ENCODE results near the gene RNF180. TPM values are rescaled to one million over a fixed set of nuclear protein-coding genes. Genes with fewer than 3 reads are reported as not detected.
A peak's percentile ranks its signal among the peaks of the same experiment; 100 is the strongest.

The RNF180 gene
- total RNA-seq, 4 donors from 2014 or later: 50.5 to 99.0 (median 63.1) TPM

GRCh38 chr5:64144425-64145215, 21.0 kb upstream of the RNF180 start:
- no peaks in the 10 kb centered on the region for H3K9me3 ChIP-seq
- no peak for DNase-seq
- no peak overlapping the region for H3K4me3 ChIP-seq (replicated peaks in 1 of 3)
- H3K36me3 ChIP-seq: no peaks in the 10 kb centered on the region
- H3K27ac ChIP-seq: no peak overlapping the region
- H3K27me3 ChIP-seq: no peaks in the 10 kb centered on the region
- intact Hi-C loops (cut with DNase I): loop anchor here (5.0 kb wide), 2 partner anchors 63 to 468 kb away; no protein-coding TSS in a partner anchor
- WGBS, 2 donors: 52 to 75% methylated on average over 1 of the region's 1 CpG
- TF ChIP-seq CTCF (IDR thresholded peaks at IDR 0.05): no peak
- TF ChIP-seq POLR2A (IDR thresholded peaks at IDR 0.05): no peak
- peaks cover 0 to 3% of the 10 kb centered on the region in 2 donors for H3K4me1 ChIP-seq

- no peaks in the 10 kb centered on the region for H3K36me3 ChIP-seq
- no peak overlapping the region for H3K4me3 ChIP-seq (replicated peaks in 1 of 3)
- H3K4me1 ChIP-seq: peaks cover 0 to 3% of the 10 kb centered on the region in 2 donors
- H3K9me3 ChIP-seq: no peaks in the 10 kb centered on the region
- no peak overlapping the region for H3K27ac ChIP-seq
- 48 to 61% methylated on average over 4 of the region's 4 CpGs for WGBS, 2 donors
- no peak for DNase-seq
- no peaks in the 10 kb centered on the region for H3K27me3 ChIP-seq
- intact Hi-C loops (cut with DNase I): loop anchor here (5.0 kb wide), 2 partner anchors 62 to 467 kb away; no protein-coding TSS in a partner anchor
- TF ChIP-seq CTCF (IDR thresholded peaks at IDR 0.05): no peak
- TF ChIP-seq POLR2A (IDR thresholded peaks at IDR 0.05): no peak
These were observed 20.3 kb upstream of the RNF180 start for GRCh38 chr5:64145216-64145895.

GRCh38 chr5:64147379-64147778, 18.3 kb upstream of the RNF180 start:
- Histone ChIP-seq H3K27ac (no peak overlapping the region), H3K4me1 (peaks cover 0 to 3% of the 10 kb centered on the region in 2 donors), H3K27me3 (no peaks in the 10 kb centered on the region), H3K4me3 (replicated peaks in 1 of 3) (no peak overlapping the region), H3K36me3 (no peaks in the 10 kb centered on the region), H3K9me3 (no peaks in the 10 kb centered on the region)
- intact Hi-C loops (cut with DNase I): loop anchor here (5.0 kb wide), 2 partner anchors 60 to 465 kb away; no protein-coding TSS in a partner anchor
- no peak for DNase-seq
- TF ChIP-seq POLR2A (IDR thresholded peaks at IDR 0.05) (no peak), CTCF (IDR thresholded peaks at IDR 0.05) (no peak)
- 82 to 86% methylated on average over 2 of the region's 2 CpGs for WGBS, 2 donors

- intact Hi-C loops (cut with DNase I): loop anchor here (5.0 kb wide), 2 partner anchors 59 to 464 kb away; no protein-coding TSS in a partner anchor
- peak; percentile 71 to 79 for DNase-seq
- H3K36me3 ChIP-seq: no peaks in the 10 kb centered on the region
- H3K4me3 ChIP-seq (replicated peaks in 1 of 3): no peak overlapping the region
- H3K27me3 ChIP-seq: no peaks in the 10 kb centered on the region
- H3K27ac ChIP-seq: no peak overlapping the region
- peak; percentile 42 to 96 (median 88) for TF ChIP-seq CTCF (IDR thresholded peaks at IDR 0.05)
- no peak for TF ChIP-seq POLR2A (IDR thresholded peaks at IDR 0.05)
- H3K9me3 ChIP-seq: no peaks in the 10 kb centered on the region
- WGBS, 2 donors: 18% methylated on average over 7 of the region's 7 CpGs
- H3K4me1 ChIP-seq: peaks cover 0 to 3% of the 10 kb centered on the region in 2 donors
These were observed 17.7 kb upstream of the RNF180 start for GRCh38 chr5:64147849-64148441.

Data from thyroid gland (tissue), 4 donors.